ENCODE measurements around the gene CHD6. TPM values are rescaled to one million over a fixed set of nuclear protein-coding genes. Genes with fewer than 3 reads are reported as not detected.

The CHD6 gene
- total RNA-seq, 2 donors from 2014 or later: 40.9 to 72.0 TPM

- Histone ChIP-seq H3K27me3 (replicated peaks; ENCODE audit: insufficient read depth) (no peaks in the 10 kb centered on the region), H3K4me1 (replicated peaks) (peaks cover 9% of the 10 kb centered on the region), H3K4me3 (no peak overlapping the region), H3K27ac (peak overlapping the region; percentile 46 to 58), H3K9me3 (no peaks in the 10 kb centered on the region), H3K36me3 (peaks cover 0 to 12% of the 10 kb centered on the region in 2 donors)
- WGBS: 66% methylated on average over 12 of the region's 12 CpGs
- TF ChIP-seq POLR2A (IDR thresholded peaks at IDR 0.05) (no peak), POLR2AphosphoS5 (IDR thresholded peaks at IDR 0.05) (no peak)
- TF ChIP-seq, protein P1, sequence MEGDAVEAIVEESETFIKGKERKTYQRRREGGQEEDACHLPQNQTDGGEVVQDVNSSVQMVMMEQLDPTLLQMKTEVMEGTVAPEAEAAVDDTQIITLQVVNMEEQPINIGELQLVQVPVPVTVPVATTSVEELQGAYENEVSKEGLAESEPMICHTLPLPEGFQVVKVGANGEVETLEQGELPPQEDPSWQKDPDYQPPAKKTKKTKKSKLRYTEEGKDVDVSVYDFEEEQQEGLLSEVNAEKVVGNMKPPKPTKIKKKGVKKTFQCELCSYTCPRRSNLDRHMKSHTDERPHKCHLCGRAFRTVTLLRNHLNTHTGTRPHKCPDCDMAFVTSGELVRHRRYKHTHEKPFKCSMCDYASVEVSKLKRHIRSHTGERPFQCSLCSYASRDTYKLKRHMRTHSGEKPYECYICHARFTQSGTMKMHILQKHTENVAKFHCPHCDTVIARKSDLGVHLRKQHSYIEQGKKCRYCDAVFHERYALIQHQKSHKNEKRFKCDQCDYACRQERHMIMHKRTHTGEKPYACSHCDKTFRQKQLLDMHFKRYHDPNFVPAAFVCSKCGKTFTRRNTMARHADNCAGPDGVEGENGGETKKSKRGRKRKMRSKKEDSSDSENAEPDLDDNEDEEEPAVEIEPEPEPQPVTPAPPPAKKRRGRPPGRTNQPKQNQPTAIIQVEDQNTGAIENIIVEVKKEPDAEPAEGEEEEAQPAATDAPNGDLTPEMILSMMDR (IDR thresholded peaks at IDR 0.05): no peak
- intact Hi-C loops (cut with DNase I): loop anchor here (5.0 to 10.0 kb wide), 2 partner anchors 70 to 238 kb away; partner anchors contain the start of gene LPIN3
- no peak for DNase-seq (ENCODE audit: low spot score)
Measured at GRCh38 chr20:41412324-41413120, 205.7 kb downstream of the CHD6 start.

DNA sequence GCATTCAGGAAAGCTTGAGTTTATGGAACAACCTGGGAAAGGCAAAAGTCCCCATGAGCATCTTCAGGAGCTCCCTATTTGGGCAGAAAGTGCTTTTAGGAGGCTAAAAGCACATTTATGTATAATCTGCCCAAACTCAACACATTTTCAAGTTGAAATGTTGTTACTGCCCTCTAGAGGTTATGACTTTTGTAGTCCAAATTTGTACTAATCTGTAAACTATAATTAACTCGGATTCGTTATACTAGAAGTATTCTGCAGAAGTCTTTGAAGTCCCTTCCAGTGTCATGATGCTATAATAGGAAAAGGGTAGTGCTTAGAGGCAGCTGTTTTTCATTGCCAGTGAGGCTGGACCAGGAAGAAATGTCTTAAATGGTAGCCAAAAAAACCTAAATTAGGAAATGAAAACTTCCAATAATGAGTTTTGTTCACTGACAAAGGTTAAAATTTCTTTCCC lies 206.8 kb downstream of the CHD6 start:
- intact Hi-C loops (cut with DNase I): loop anchor here (5.0 to 10.0 kb wide), 2 partner anchors 69 to 237 kb away; partner anchors contain the start of gene LPIN3
- no peaks in the 10 kb centered on the region for H3K27me3 ChIP-seq (replicated peaks; ENCODE audit: insufficient read depth)
- 16% methylated on average over 2 of the region's 2 CpGs for WGBS
- H3K36me3 ChIP-seq: peaks cover 0 to 12% of the 10 kb centered on the region in 2 donors
- peak overlapping the region; percentile 46 to 58 for H3K27ac ChIP-seq
- no peak for DNase-seq (ENCODE audit: low spot score)
- no peak overlapping the region for H3K4me3 ChIP-seq
- peaks cover 9% of the 10 kb centered on the region for H3K4me1 ChIP-seq (replicated peaks)
- no peaks in the 10 kb centered on the region for H3K9me3 ChIP-seq
- no peak for TF ChIP-seq POLR2AphosphoS5 (IDR thresholded peaks at IDR 0.05)
- TF ChIP-seq, protein P1 (IDR thresholded peaks at IDR 0.05): peak in 3 of 4 experiments; percentile 31 to 42 (median 31)

GRCh38 chr20:41408986-41409385 lies 209.2 kb downstream of the CHD6 start:
- Histone ChIP-seq H3K36me3 (peaks cover 9 to 11% of the 10 kb centered on the region in 2 donors), H3K9me3 (no peaks in the 10 kb centered on the region), H3K4me3 (no peak overlapping the region), H3K27ac (no peak overlapping the region), H3K4me1 (replicated peaks) (peaks cover 9% of the 10 kb centered on the region), H3K27me3 (replicated peaks; ENCODE audit: insufficient read depth) (no peaks in the 10 kb centered on the region)
- no peak for TF ChIP-seq POLR2AphosphoS5 (IDR thresholded peaks at IDR 0.05)
- TF ChIP-seq POLR2A (IDR thresholded peaks at IDR 0.05): no peak
- TF ChIP-seq, protein P1 (IDR thresholded peaks at IDR 0.05): no peak
- no peak for DNase-seq (ENCODE audit: low spot score)
- intact Hi-C loops (cut with DNase I): no loop called here
- 40% methylated on average over 9 of the region's 9 CpGs for WGBS

DNA sequence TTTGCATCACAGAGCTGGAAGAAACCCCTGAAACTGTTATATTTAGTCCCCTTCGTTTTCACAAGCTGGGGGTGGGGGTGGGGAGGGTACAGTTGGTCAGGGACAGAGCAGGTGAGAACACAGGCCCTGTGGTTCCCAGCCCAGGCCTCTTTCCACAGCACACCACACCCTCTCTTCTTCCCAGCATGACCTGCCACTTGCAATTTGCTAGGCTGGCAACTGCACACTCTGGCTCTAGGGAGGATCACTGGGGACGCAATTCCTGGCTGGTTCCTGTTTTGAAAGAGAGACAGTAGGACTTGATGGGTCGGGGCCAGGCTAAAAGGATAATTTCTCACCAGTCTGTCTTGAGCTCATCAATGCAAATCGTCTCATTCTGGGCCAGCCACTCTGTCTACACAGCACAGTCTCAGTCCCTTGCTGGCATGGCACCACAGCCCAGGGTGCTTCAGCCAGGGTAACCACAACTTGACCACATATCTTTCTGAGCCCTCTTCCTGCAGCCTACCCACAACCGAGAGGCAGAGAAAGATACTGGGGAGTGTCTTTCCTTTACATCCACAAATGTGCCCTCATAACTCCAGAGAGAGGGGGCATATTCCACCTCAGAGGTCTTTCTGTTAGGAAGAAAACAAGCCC lies 209.9 kb downstream of the CHD6 start:
- H3K4me1 ChIP-seq (replicated peaks): peaks cover 9% of the 10 kb centered on the region
- intact Hi-C loops (cut with DNase I): no loop called here
- no peak overlapping the region for H3K4me3 ChIP-seq
- H3K9me3 ChIP-seq: no peaks in the 10 kb centered on the region
- peaks cover 9 to 13% of the 10 kb centered on the region in 2 donors for H3K36me3 ChIP-seq
- 74% methylated on average over 5 of the region's 5 CpGs for WGBS
- no peak overlapping the region for H3K27ac ChIP-seq
- no peak for TF ChIP-seq POLR2AphosphoS5 (IDR thresholded peaks at IDR 0.05)
- TF ChIP-seq POLR2A (IDR thresholded peaks at IDR 0.05): no peak
- TF ChIP-seq, protein P1 (IDR thresholded peaks at IDR 0.05): no peak
- H3K27me3 ChIP-seq (replicated peaks; ENCODE audit: insufficient read depth): no peaks in the 10 kb centered on the region
- DNase-seq (ENCODE audit: low spot score): no peak

All from prostate gland (tissue), 2 donors.